Loucy (cell line): ENCODE data around the gene FANCB.

Source experiments
- H2AFZ ChIP-seq: fragments of 200-600 bp; sonication (generic); 2 replicates; pipeline ENCODE4 v1.6.0; 2016; ENCODE audit warnings: antibody characterized with exemption, mild to moderate bottlenecking, low read length, moderate library complexity
- H3F3A ChIP-seq: fragments of 200-600 bp; 2 replicates; pipeline ENCODE4 v1.6.0; 2016; ENCODE audit warnings: antibody characterized with exemption, low read depth, mild to moderate bottlenecking
- H3K27me3 ChIP-seq: fragments of 200-600 bp; sonication (generic); 2 replicates; pipeline ENCODE4 v1.6.1; 2014; ENCODE audit warnings: low read length, mild to moderate bottlenecking; ENCODE audit not compliant: insufficient read depth, poor library complexity, severe bottlenecking
- H3K36me3 ChIP-seq: fragments of 200-600 bp; sonication (generic); 2 replicates; pipeline ENCODE4 v1.6.1; 2016; ENCODE audit warnings: low read length; ENCODE audit not compliant: insufficient read depth
- H3K4me1 ChIP-seq: fragments of 200-600 bp; sonication (generic); 2 replicates; pipeline ENCODE4 v1.5.1; 2014; ENCODE audit warnings: low read length, mild to moderate bottlenecking; ENCODE audit not compliant: insufficient read depth, poor library complexity, severe bottlenecking
- H3K4me2 ChIP-seq: fragments of 200-600 bp; sonication (generic); 2 replicates; pipeline ENCODE4 v1.6.0; 2014; ENCODE audit warnings: antibody characterized with exemption, low read length, low read depth, mild to moderate bottlenecking; ENCODE audit not compliant: poor library complexity, severe bottlenecking
- H3K4me3 ChIP-seq: fragments of 200-600 bp; sonication (generic); 2 replicates; pipeline ENCODE4 v1.5.1; 2014; ENCODE audit warnings: low read length, mild to moderate bottlenecking, mixed read lengths; ENCODE audit not compliant: poor library complexity, severe bottlenecking
- H3K79me2 ChIP-seq: fragments of 200-600 bp; sonication (generic); 2 replicates; pipeline ENCODE4 v1.6.1; 2014; ENCODE audit warnings: low read length; ENCODE audit not compliant: insufficient read depth
- H3K9ac ChIP-seq: fragments of 200-600 bp; sonication (generic); 2 replicates; pipeline ENCODE4 v1.6.0; 2014; ENCODE audit warnings: mild to moderate bottlenecking, low read depth, low read length, moderate library complexity; ENCODE audit not compliant: poor library complexity, severe bottlenecking
- H3K9me2 ChIP-seq: fragments of 200-600 bp; sonication (generic); replicated peaks from 2 replicates; pipeline ENCODE4 v1.6.1; 2016; ENCODE audit warnings: low read depth, low read length, mixed read lengths
- H3K9me3 ChIP-seq: fragments of 200-600 bp; sonication (generic); 2 replicates; pipeline ENCODE4 v1.6.1; 2014; ENCODE audit warnings: mild to moderate bottlenecking, antibody characterized with exemption, low read length, low read depth; ENCODE audit not compliant: insufficient read depth
- H4K20me1 ChIP-seq: fragments of 200-600 bp; sonication (generic); 2 replicates; pipeline ENCODE4 v1.6.0; 2014; ENCODE audit warnings: antibody characterized with exemption, low read length, mild to moderate bottlenecking; ENCODE audit not compliant: insufficient read depth, poor library complexity, severe bottlenecking
- CTCF ChIP-seq: fragments of 200-600 bp; sonication (generic); conservative IDR thresholded peaks from 2 replicates; pipeline ENCODE4 v1.5.1; 2014; ENCODE audit warnings: mild to moderate bottlenecking, antibody characterized with exemption, low read length
- EZH2phosphoT487 ChIP-seq: fragments of 200-600 bp; IDR thresholded peaks from 2 replicates; pipeline ENCODE4 v1.6.1; 2018; ENCODE audit warnings: antibody characterized with exemption, mild to moderate bottlenecking, moderate library complexity, borderline replicate concordance

Gene FANCB

GRCh38 chrX:14798805-14799397 is 74.0 kb downstream of the FANCB start:
- Histone ChIP-seq H3K79me2 (no peaks in the 10 kb centered on the region), H3K4me1 (no peaks in the 10 kb centered on the region), H3K4me2 (no peak overlapping the region), H3K9me3 (no peaks in the 10 kb centered on the region), H3K9me2 (no peaks in the 10 kb centered on the region), H2AFZ (no peak overlapping the region), H3K36me3 (no peaks in the 10 kb centered on the region), H3F3A (no peaks in the 10 kb centered on the region), H4K20me1 (no peaks in the 10 kb centered on the region), H3K9ac (no peak overlapping the region), H3K4me3 (no peak overlapping the region), H3K27me3 (no peaks in the 10 kb centered on the region)
- no peak for TF ChIP-seq EZH2phosphoT487
- no peak for TF ChIP-seq CTCF
